Smooth muscle cell (in vitro differentiated cells): ENCODE measurements around the gene NRSN2. TPM values are rescaled to one million over a fixed set of nuclear protein-coding genes. Genes with fewer than 3 reads are reported as not detected.

Experiments
- DNase-seq: peaks from one replicate; lab custom pipeline; 2025; ENCODE audit not compliant: unreplicated experiment; lab: John Stamatoyannopoulos, UW
- H2AFZ ChIP-seq: fragments of 200-600 bp; sonication (generic); 2 replicates; pipeline ENCODE4 v1.6.0; 2016; ENCODE audit warnings: antibody characterized with exemption, low read depth, mild to moderate bottlenecking
- H3F3A ChIP-seq: fragments of 200-600 bp; sonication (generic); 2 replicates; pipeline ENCODE4 v1.6.0; 2017; ENCODE audit warnings: antibody characterized with exemption, low read depth
- H3K27ac ChIP-seq: fragments of 200-600 bp; sonication (generic); 2 replicates; pipeline ENCODE4 v1.5.1; 2016; ENCODE audit warnings: low read depth, mild to moderate bottlenecking
- H3K27me3 ChIP-seq: fragments of 200-600 bp; sonication (generic); 2 replicates; pipeline ENCODE4 v1.6.1; 2016; ENCODE audit warnings: low read depth, mild to moderate bottlenecking
- H3K36me3 ChIP-seq: fragments of 200-600 bp; sonication (generic); 2 replicates; pipeline ENCODE4 v1.5.1; 2016; ENCODE audit warnings: low read depth
- H3K4me1 ChIP-seq: fragments of 200-600 bp; sonication (generic); 2 replicates; pipeline ENCODE4 v1.5.1; 2016; ENCODE audit warnings: low read depth
- H3K4me2 ChIP-seq: fragments of 200-600 bp; sonication (generic); 2 replicates; pipeline ENCODE4 v1.6.0; 2016; ENCODE audit warnings: mild to moderate bottlenecking
- H3K4me3 ChIP-seq: fragments of 200-600 bp; sonication (generic); 2 replicates; pipeline ENCODE4 v1.5.1; 2016; ENCODE audit warnings: mild to moderate bottlenecking
- H3K79me2 ChIP-seq: fragments of 200-600 bp; sonication (generic); 2 replicates; pipeline ENCODE4 v1.6.0; 2016; ENCODE audit warnings: low read depth, mild to moderate bottlenecking
- H3K9ac ChIP-seq: fragments of 200-600 bp; sonication (generic); 2 replicates; pipeline ENCODE4 v1.6.0; 2016; ENCODE audit warnings: low read depth
- H3K9me3 ChIP-seq: fragments of 200-600 bp; sonication (generic); replicated peaks from 2 replicates; pipeline ENCODE4 v1.5.1; 2016; ENCODE audit warnings: low read depth
- H4K20me1 ChIP-seq: fragments of 200-600 bp; sonication (generic); 2 replicates; pipeline ENCODE4 v1.6.0; 2016; ENCODE audit warnings: low read depth
- WGBS: methylation state at CpG from one replicate; pipeline ENCODE4 v1.1.7; 2016; ENCODE audit warnings: low lambda C conversion rate; 5-methylcytosine and 5-hydroxymethylcytosine counted together
- polyA plus RNA-seq: library from polyadenylated mRNA; unstranded; fragments of >200 nt; fragmentation: Nextera tagmentation; extraction: Ambion mirVana; gene quantifications from 2 replicates; pipeline ENCODE4 v1.2.1, GENCODE V29; 2016
- total RNA-seq: library from RNA; depleted of rRNA; stranded (reverse); fragments of >200 nt; gene quantifications from 2 replicates; pipeline ENCODE4 v1.2.3, GENCODE V29; 2014
- TF ChIP-seq, protein P1 (sequence below): fragments of 200-600 bp; sonication (generic); IDR thresholded peaks from 2 replicates; pipeline ENCODE4 v1.5.1; 2017; ENCODE audit warnings: borderline replicate concordance, mild to moderate bottlenecking, antibody characterized with exemption; ENCODE audit not compliant: insufficient read depth, poor library complexity, severe bottlenecking

The NRSN2 gene
- total and polyA plus RNA-seq, 2 experiments from 2014 or later, result 50.1 to 107 TPM

DNA sequence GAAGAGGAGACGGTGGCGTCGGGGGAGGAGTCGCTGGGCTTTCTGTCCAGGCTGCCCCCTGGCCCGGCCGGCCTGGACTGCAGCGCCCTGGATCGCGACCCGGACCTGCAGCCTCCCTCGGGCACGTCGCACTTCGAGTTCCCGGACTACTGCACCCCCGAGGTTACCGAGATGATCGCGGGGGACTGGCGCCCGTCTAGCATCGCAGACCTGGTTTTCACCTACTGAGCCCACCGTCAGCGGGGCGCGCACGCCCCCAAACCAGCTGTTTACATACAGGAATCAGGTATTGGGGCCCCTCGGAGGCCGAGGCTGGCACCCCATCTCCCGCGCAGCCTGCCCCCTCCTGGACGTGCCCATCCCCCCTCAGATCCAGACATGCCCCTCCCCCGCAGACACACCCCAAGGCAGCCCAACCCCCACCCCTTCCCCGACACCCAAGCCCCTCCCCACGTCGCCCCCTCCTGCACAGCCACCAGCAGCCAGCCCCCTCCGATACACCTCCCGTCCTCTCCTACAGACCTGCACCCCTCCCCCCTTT, 20.2 kb upstream of the NRSN2 start:
- Histone ChIP-seq H3K27me3 (no peaks in the 10 kb centered on the region), H2AFZ (peak overlapping the region; percentile 41), H3K4me2 (peak overlapping the region; percentile 88), H3K9me3 (no peaks in the 10 kb centered on the region), H3K4me1 (peaks cover 25% of the 10 kb centered on the region), H3K9ac (peak overlapping the region; percentile 54), H3K36me3 (no peaks in the 10 kb centered on the region), H3K27ac (peak overlapping the region; percentile 80), H3F3A (peaks cover 28% of the 10 kb centered on the region), H3K79me2 (peaks cover 28% of the 10 kb centered on the region), H4K20me1 (peaks cover 44% of the 10 kb centered on the region), H3K4me3 (peak overlapping the region; percentile 78)
- no peak for DNase-seq
- TF ChIP-seq, protein P1, sequence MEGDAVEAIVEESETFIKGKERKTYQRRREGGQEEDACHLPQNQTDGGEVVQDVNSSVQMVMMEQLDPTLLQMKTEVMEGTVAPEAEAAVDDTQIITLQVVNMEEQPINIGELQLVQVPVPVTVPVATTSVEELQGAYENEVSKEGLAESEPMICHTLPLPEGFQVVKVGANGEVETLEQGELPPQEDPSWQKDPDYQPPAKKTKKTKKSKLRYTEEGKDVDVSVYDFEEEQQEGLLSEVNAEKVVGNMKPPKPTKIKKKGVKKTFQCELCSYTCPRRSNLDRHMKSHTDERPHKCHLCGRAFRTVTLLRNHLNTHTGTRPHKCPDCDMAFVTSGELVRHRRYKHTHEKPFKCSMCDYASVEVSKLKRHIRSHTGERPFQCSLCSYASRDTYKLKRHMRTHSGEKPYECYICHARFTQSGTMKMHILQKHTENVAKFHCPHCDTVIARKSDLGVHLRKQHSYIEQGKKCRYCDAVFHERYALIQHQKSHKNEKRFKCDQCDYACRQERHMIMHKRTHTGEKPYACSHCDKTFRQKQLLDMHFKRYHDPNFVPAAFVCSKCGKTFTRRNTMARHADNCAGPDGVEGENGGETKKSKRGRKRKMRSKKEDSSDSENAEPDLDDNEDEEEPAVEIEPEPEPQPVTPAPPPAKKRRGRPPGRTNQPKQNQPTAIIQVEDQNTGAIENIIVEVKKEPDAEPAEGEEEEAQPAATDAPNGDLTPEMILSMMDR, result no peak
- whole genome bisulfite sequencing, result under 1% methylated on average over 26 of the region's 38 CpGs

DNA sequence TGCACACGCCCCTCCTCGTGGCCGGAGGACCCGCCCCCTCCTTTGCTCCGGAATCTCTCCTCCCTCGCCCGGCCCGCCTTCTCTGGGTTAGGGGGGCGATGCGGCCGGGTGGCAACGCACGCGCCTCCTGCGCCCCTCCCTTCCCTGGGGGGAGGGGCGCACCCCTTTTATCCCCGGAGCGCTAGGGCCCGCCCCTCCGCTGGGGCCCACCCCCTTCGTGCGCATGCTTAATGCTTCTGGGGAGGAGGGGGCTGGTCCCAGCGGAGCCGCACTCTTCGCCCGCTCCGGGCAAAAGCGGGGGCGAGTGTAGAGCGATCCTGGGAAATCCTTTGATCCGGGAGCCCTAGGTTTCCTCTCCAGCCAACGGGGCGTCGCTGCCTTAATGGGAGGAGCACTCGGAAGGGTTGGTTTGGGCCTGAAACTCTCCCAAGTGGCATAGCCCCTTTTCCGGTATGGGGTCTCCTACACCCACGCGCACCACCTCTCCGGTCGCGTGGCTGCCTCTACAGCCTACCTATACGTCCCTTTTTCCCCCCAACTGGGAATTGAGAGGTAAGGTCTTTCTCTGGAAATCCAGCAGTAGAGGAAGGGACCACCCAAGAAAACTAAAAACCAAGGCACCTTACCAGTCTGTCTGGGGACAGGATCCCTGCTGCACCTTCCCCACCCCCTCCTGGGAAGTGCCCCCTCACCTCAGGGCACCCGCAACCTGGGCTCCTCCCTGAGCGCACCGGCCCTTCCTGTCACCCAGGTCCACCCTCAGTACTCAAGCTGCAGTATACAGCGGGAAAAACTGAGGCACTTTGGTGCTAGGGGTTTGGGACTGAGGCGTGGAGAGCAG, 19.5 kb upstream of the NRSN2 start:
- H3K4me1 ChIP-seq, result peaks cover 25% of the 10 kb centered on the region
- no peaks in the 10 kb centered on the region for H3K27me3 ChIP-seq
- no peak overlapping the region for H2AFZ ChIP-seq
- H3K27ac ChIP-seq, result peak overlapping the region; percentile 28
- H4K20me1 ChIP-seq, result peaks cover 50% of the 10 kb centered on the region
- no peaks in the 10 kb centered on the region for H3K9me3 ChIP-seq
- TF ChIP-seq, protein P1, result no peak
- peaks cover 28% of the 10 kb centered on the region for H3F3A ChIP-seq
- whole genome bisulfite sequencing, result 3% methylated on average over 36 of the region's 47 CpGs
- H3K4me3 ChIP-seq, result peak overlapping the region; percentile 78
- H3K9ac ChIP-seq, result peak overlapping the region; percentile 42
- H3K79me2 ChIP-seq, result peaks cover 28% of the 10 kb centered on the region
- peak overlapping the region; percentile 88 for H3K4me2 ChIP-seq
- peak; percentile 87 for DNase-seq
- no peaks in the 10 kb centered on the region for H3K36me3 ChIP-seq

DNA sequence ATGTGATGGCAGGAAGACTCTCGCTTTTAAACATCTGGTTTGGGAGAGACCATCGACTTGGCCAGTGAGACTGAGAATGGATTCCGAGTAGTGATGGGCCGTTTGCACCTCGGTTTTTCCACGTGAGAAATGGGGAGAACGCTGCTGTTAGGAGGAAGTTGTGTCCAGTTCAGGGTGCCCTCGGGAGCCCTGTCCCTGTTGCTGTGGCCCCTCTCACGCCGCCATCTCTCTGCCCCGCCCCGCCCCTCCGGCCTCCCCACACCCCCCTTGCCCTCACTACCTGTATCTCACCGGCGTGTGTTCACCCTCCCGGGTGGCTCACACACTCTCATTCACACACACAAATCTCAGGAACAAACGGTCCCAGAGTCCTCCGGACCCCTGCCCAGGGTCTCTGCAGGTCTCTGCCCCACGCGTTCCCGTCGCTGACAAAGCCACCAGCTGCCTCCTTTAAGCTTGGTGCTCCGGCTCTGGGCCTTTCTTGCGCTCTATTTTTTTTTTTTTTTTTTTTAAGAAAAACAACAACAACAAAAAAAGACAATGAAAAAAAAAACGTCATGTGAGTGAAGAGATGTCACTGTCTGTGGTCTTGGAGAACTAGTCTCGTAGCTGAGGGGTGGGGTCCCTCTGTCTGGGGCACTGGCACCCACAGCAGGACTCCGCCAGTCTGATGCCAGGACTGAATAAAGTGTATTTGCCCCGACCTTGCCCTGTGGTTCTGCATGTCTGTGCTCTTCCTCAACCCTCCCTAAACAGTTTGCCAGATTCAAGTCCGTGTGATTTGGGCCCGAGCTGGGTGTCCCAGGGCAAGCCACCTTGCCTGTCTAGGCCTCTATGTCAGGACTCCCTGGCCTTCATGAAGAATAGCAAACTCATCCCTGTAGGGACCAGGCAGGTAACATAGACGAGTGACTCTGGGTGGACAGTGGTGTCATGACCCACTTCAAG, 18.6 kb upstream of the NRSN2 start:
- TF ChIP-seq, protein P1, result no peak
- H3K4me3 ChIP-seq, result peak overlapping the region; percentile 78
- H3K4me2 ChIP-seq, result peak overlapping the region; percentile 88
- H3F3A ChIP-seq, result peaks cover 28% of the 10 kb centered on the region
- no peaks in the 10 kb centered on the region for H3K9me3 ChIP-seq
- WGBS, result 64% methylated on average over 28 of the region's 31 CpGs
- no peaks in the 10 kb centered on the region for H3K36me3 ChIP-seq
- peaks cover 56% of the 10 kb centered on the region for H4K20me1 ChIP-seq
- H3K9ac ChIP-seq, result peak overlapping the region; percentile 42
- H2AFZ ChIP-seq, result no peak overlapping the region
- H3K27ac ChIP-seq, result peak overlapping the region; percentile 51
- H3K27me3 ChIP-seq, result no peaks in the 10 kb centered on the region
- DNase-seq, result no peak
- peaks cover 28% of the 10 kb centered on the region for H3K79me2 ChIP-seq
- peaks cover 25% of the 10 kb centered on the region for H3K4me1 ChIP-seq
